ENCODE results near the gene ZNF566.

- TF ChIP-seq POLR2AphosphoS5 (IDR thresholded peaks at IDR 0.05) = no peak
- no peak for TF ChIP-seq CTCF (IDR thresholded peaks at IDR 0.05)
- TF ChIP-seq POLR2A (IDR thresholded peaks at IDR 0.05) = no peak
These were observed 12.6 kb upstream of the ZNF566 start for GRCh38 chr19:36501973-36502372.

Measured in upper lobe of left lung (tissue), 4 donors.